CD14-positive monocyte (primary cell): ENCODE results near the gene LY6G6D. TPM values are rescaled to one million over a fixed set of nuclear protein-coding genes. Genes with fewer than 3 reads are reported as not detected.

Experiments
- DNase-seq, 3 donors: peaks; one replicate each; pipeline ENCODE4 v3.0.0-alpha.2; 2011 to 2022
- H2AFZ ChIP-seq: 2 replicates; pipeline ENCODE4 v1.6.0; 2012; ENCODE audit warnings: mild to moderate bottlenecking, low read depth, low read length, inconsistent platforms; ENCODE audit not compliant: insufficient read depth, poor library complexity, severe bottlenecking
- H3K27ac ChIP-seq, 2 donors: 1 replicate in 1 of 2; 2 replicates in 1 of 2; pipeline ENCODE4 v1.5.1; 2012 to 2013; ENCODE audit warnings: low read length in 2 of 2, control low read depth in 1 of 2, inconsistent platforms in 1 of 2, low read depth in 1 of 2, mild to moderate bottlenecking in 1 of 2
- H3K27me3 ChIP-seq, 2 donors: one replicate each; pipeline versions ENCODE4 v1.6.0 to v1.6.1; 2011 to 2013; ENCODE audit warnings: low read length in 2 of 2; ENCODE audit not compliant: control insufficient read depth in 2 of 2, insufficient read depth in 2 of 2
- H3K36me3 ChIP-seq, 2 donors: replicated peaks in 1 of 2; 1 replicate in 1 of 2; 2 replicates in 1 of 2; pipeline versions ENCODE4 v1.5.1 to v1.6.1; 2012 to 2013; ENCODE audit warnings: low read length in 2 of 2, control low read depth in 1 of 2, inconsistent platforms in 1 of 2, mild to moderate bottlenecking in 1 of 2; ENCODE audit not compliant: insufficient read depth in 2 of 2, control insufficient read depth in 1 of 2
- H3K4me1 ChIP-seq, 2 donors: 1 replicate in 1 of 2; 2 replicates in 1 of 2; pipeline versions ENCODE4 v1.5.1 to v1.6.1; 2012 to 2013; ENCODE audit warnings: low read length in 2 of 2, control low read depth in 1 of 2, inconsistent platforms in 1 of 2, mild to moderate bottlenecking in 1 of 2, moderate library complexity in 1 of 2; ENCODE audit not compliant: insufficient read depth in 2 of 2, control insufficient read depth in 1 of 2
- H3K4me2 ChIP-seq: replicated peaks from 2 replicates; pipeline ENCODE3; 2012; ENCODE audit warnings: low read length, moderate library complexity, mild to moderate bottlenecking; ENCODE audit not compliant: poor library complexity, severe bottlenecking; ENCODE audit errors: extremely low read depth
- H3K4me3 ChIP-seq, 3 experiments: fragments of 200-600 bp in 1 of 3; sonication (generic) in 1 of 3; replicated peaks in 1 of 3; 1 replicate in 2 of 3; 2 replicates in 1 of 3; pipeline ENCODE4 v1.5.1; 2011 to 2013; ENCODE audit warnings: low read length in 3 of 3, mild to moderate bottlenecking in 3 of 3, control low read depth in 2 of 3, low read depth in 2 of 3, inconsistent platforms in 1 of 3, moderate library complexity in 1 of 3
- H3K79me2 ChIP-seq: 2 replicates; pipeline ENCODE4 v1.6.0; 2012; ENCODE audit warnings: mild to moderate bottlenecking, control low read depth, inconsistent platforms, low read length, moderate library complexity; ENCODE audit not compliant: insufficient read depth
- H3K9ac ChIP-seq: 2 replicates; pipeline ENCODE4 v1.6.0; 2017; ENCODE audit warnings: low read length, mild to moderate bottlenecking; ENCODE audit not compliant: insufficient read depth, poor library complexity, severe bottlenecking
- H3K9me3 ChIP-seq, 2 donors: replicated peaks in 1 of 2; 1 replicate in 1 of 2; 2 replicates in 1 of 2; pipeline versions ENCODE4 v1.5.1 to v1.6.1; 2012 to 2013; ENCODE audit warnings: low read length in 2 of 2, control low read depth in 1 of 2; ENCODE audit not compliant: control insufficient read depth in 1 of 2, insufficient read depth in 1 of 2
- H4K20me1 ChIP-seq: 2 replicates; pipeline ENCODE4 v1.6.0; 2012; ENCODE audit warnings: mild to moderate bottlenecking, low read length, control low read depth, moderate library complexity; ENCODE audit not compliant: insufficient read depth
- H3K27ac Mint-ChIP-seq, 7 donors: one replicate each; pipeline ENCODE4 v1.8.0; 2020; ENCODE audit warnings: mild to moderate bottlenecking in 7 of 7, mixed read lengths in 7 of 7, moderate library complexity in 6 of 7, inconsistent platforms in 2 of 7
- H3K27me3 Mint-ChIP-seq, 3 donors: one replicate each; pipeline ENCODE4 v1.8.0; 2021 to 2022; ENCODE audit warnings: low read depth in 3 of 3, mild to moderate bottlenecking in 3 of 3, mixed read lengths in 3 of 3, moderate library complexity in 3 of 3, inconsistent platforms in 1 of 3
- H3K36me3 Mint-ChIP-seq, 2 donors: one replicate each; pipeline ENCODE4 v1.8.0; 2020; ENCODE audit warnings: mixed read lengths in 2 of 2, inconsistent platforms in 1 of 2, mild to moderate bottlenecking in 1 of 2
- H3K4me1 Mint-ChIP-seq: one replicate; pipeline ENCODE4 v1.8.0; 2020; ENCODE audit warnings: mild to moderate bottlenecking, mixed read lengths
- H3K4me3 Mint-ChIP-seq, 2 donors: one replicate each; pipeline ENCODE4 v1.8.0; 2020; ENCODE audit warnings: mild to moderate bottlenecking in 2 of 2, mixed read lengths in 2 of 2, moderate library complexity in 1 of 2
- H3K9me3 Mint-ChIP-seq, 7 donors: one replicate each; pipeline ENCODE4 v1.8.0; 2020 to 2022; ENCODE audit warnings: mixed read lengths in 7 of 7, mild to moderate bottlenecking in 6 of 7, moderate library complexity in 6 of 7, inconsistent platforms in 2 of 7
- WGBS: methylation state at CpG from one replicate; pipeline ENCODE4 v1.1.5; 2013; ENCODE audit warnings: missing lambda C conversion rate; ENCODE audit not compliant: insufficient coverage; 5-methylcytosine and 5-hydroxymethylcytosine counted together
- intact Hi-C, 2 donors: fragments of 100-400 bp; cut with micrococcal nuclease; formaldehyde crosslinking; loops; one replicate each; pipeline versions ENCODE4 v1.15.0 to v1.15.1; 2023
- polyA plus RNA-seq, 3 donors: library from polyadenylated mRNA; depleted of rRNA in 1 of 3; unstranded in 2 of 3; stranded (reverse) in 1 of 3; fragments of 300-500 nt in 2 of 3; fragments of >200 nt in 1 of 3; fragmentation: Illumina TruSeq in 2 of 3; gene quantifications; 1 replicate in 2 of 3; 2 replicates in 1 of 3; pipeline ENCODE4 v1.2.3, GENCODE V29; 2012 to 2021
- TF ChIP-seq, protein P1 (sequence below): fragments of 200-600 bp; IDR thresholded peaks from one replicate; pipeline ENCODE4 v1.8.0; 2022; ENCODE audit warnings: antibody characterized with exemption, mild to moderate bottlenecking

The LY6G6D gene
- polyA plus RNA-seq, 3 donors = not detected

DNA sequence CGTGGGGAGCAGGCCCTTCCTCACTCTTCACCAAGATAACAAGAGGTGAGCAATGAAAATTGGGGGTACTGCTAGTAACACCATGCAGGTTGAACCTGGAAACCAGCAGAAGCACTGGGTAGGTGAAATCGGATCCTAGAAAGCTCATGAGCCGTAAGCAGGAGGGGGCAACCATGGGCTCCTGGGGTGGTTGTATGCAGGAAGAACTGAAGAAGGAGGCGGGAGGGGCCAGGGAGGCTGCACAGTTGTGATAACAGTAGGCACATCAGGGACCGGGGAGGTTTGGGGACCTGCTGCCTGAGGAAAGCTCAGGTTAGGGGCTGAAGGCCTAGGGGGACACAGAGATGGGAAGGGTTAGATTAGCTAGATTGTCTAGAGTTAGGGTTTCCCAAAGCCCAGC, 28.7 kb upstream of the LY6G6D start:
- Mint-ChIP-seq H3K27me3 (peaks cover 5 to 13% (median 8%) of the 10 kb centered on the region in 3 donors), H3K9me3 (peaks cover 0 to 2% (median 0%) of the 10 kb centered on the region in 7 donors), H3K4me1 (peaks cover 29% of the 10 kb centered on the region), H3K4me3 (no peak overlapping the region), H3K27ac (peak overlapping the region in 3 of 7 donors; percentile 11 to 54 (median 12)), H3K36me3 (peaks cover 71 to 73% of the 10 kb centered on the region in 2 donors)
- no peaks in the 10 kb centered on the region for H3K79me2 ChIP-seq
- no peak for DNase-seq
- peaks cover 13% of the 10 kb centered on the region for H4K20me1 ChIP-seq
- H3K4me3 ChIP-seq = no peak overlapping the region
- peaks cover 0 to 4% of the 10 kb centered on the region in 2 donors for H3K27me3 ChIP-seq
- 94% methylated on average over 3 of the region's 5 CpGs for WGBS
- intact Hi-C loops = no loop called here
- TF ChIP-seq, protein P1, sequence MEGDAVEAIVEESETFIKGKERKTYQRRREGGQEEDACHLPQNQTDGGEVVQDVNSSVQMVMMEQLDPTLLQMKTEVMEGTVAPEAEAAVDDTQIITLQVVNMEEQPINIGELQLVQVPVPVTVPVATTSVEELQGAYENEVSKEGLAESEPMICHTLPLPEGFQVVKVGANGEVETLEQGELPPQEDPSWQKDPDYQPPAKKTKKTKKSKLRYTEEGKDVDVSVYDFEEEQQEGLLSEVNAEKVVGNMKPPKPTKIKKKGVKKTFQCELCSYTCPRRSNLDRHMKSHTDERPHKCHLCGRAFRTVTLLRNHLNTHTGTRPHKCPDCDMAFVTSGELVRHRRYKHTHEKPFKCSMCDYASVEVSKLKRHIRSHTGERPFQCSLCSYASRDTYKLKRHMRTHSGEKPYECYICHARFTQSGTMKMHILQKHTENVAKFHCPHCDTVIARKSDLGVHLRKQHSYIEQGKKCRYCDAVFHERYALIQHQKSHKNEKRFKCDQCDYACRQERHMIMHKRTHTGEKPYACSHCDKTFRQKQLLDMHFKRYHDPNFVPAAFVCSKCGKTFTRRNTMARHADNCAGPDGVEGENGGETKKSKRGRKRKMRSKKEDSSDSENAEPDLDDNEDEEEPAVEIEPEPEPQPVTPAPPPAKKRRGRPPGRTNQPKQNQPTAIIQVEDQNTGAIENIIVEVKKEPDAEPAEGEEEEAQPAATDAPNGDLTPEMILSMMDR = no peak
- H2AFZ ChIP-seq = no peak overlapping the region
- H3K4me1 ChIP-seq = peaks cover 22 to 23% of the 10 kb centered on the region in 2 donors
- H3K27ac ChIP-seq = no peak overlapping the region
- no peak overlapping the region for H3K4me2 ChIP-seq
- no peak overlapping the region for H3K9ac ChIP-seq
- H3K9me3 ChIP-seq = no peaks in the 10 kb centered on the region
- H3K36me3 ChIP-seq = peaks cover 58 to 74% of the 10 kb centered on the region in 2 donors

DNA sequence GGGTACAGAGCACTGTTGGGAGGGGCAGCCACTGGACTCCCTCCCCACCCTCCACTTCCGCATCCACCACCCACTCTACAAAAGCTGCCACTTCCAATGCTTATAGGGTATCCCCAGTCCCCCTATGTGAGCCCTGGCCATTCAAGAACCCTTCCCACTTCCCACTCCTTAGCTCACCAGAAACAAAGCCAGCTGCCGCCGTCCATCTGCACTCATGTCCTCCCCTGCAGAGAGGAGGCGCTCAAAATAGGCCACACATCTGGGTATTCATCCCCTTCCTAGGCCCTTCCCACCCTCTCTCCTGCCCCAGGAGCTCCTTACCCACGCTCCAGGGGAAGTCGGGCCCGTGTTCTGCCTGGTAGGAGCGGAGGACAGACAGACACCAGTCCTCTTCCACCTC, 27.8 kb upstream of the LY6G6D start:
- Histone ChIP-seq H3K9me3 (no peaks in the 10 kb centered on the region), H3K4me1 (peaks cover 18% of the 10 kb centered on the region in 2 donors), H3K4me2 (no peak overlapping the region), H3K36me3 (peaks cover 64 to 82% of the 10 kb centered on the region in 2 donors), H3K4me3 (no peak overlapping the region), H2AFZ (no peak overlapping the region), H3K27me3 (peaks cover 0 to 4% of the 10 kb centered on the region in 2 donors), H3K79me2 (no peaks in the 10 kb centered on the region), H4K20me1 (peaks cover 13% of the 10 kb centered on the region), H3K27ac (no peak overlapping the region), H3K9ac (no peak overlapping the region)
- Mint-ChIP-seq H3K4me3 (no peak overlapping the region), H3K27ac (no peak overlapping the region), H3K4me1 (peaks cover 23% of the 10 kb centered on the region), H3K36me3 (peaks cover 74 to 79% of the 10 kb centered on the region in 2 donors), H3K27me3 (peaks cover 3 to 8% (median 5%) of the 10 kb centered on the region in 3 donors), H3K9me3 (peaks cover 0 to 2% (median 0%) of the 10 kb centered on the region in 7 donors)
- WGBS = 77% methylated on average over 3 of the region's 8 CpGs
- TF ChIP-seq, protein P1 = no peak
- intact Hi-C loops = no loop called here
- no peak for DNase-seq
